Measurements from ENCODE around the gene ANKFN1. TPM values are rescaled to one million over a fixed set of nuclear protein-coding genes. Genes with fewer than 3 reads are reported as not detected.

ANKFN1 gene
- total and polyA plus RNA-seq, 10 of the 15 experiments (the other 5 are each of a cell fraction or from before 2014, with no cell fraction given) = 0.19 TPM; not detected in 9

GRCh38 chr17:56244268-56244890 lies 91.1 kb downstream of the ANKFN1 start:
- H3K36me3 ChIP-seq (ENCODE audit: control insufficient read depth in 2 of 2, insufficient read depth in 2 of 2, low read length in 1 of 2) = no peaks in the 10 kb centered on the region
- H3K27me3 ChIP-seq (replicated peaks in 1 of 2; ENCODE audit: control insufficient read depth in 2 of 2, insufficient read depth in 2 of 2, low read length in 1 of 2) = no peaks in the 10 kb centered on the region; a peak in 1 of 4 replicates
- ChIA-PET CTCF (no interaction called here), POLR2A (no interaction called here), RAD21 (ENCODE audit: unreplicated experiment) (no interaction called here), SMC1A (ENCODE audit: uncharacterized antibody, unreplicated experiment) (interaction anchor here (0.6 kb wide), 1 partner anchor 367 kb away, joined by 5 read pairs; no protein-coding TSS in a partner anchor)
- H2AFZ ChIP-seq (ENCODE audit: control insufficient read depth, low read depth, low read length) = no peak overlapping the region
- no peaks in the 10 kb centered on the region for H4K20me1 ChIP-seq (ENCODE audit: control insufficient read depth, insufficient read depth)
- intact Hi-C loops (cut with micrococcal nuclease; ENCODE audit: unreplicated experiment) (no loop called here), in situ Hi-C loops (cut with MboI) (no loop called here)
- 28% methylated on average over 2 of the region's 2 CpGs for WGBS (ENCODE audit: insufficient coverage, insufficient replicate concordance, low lambda C conversion rate, missing lambda C conversion rate)
- no peak overlapping the region for H3K4me3 ChIP-seq
- BruUV-seq (replicated peaks) = no TSS peak
- no peak overlapping the region for H3K27ac ChIP-seq (ENCODE audit: control insufficient read depth, insufficient read depth)
- no peaks in the 10 kb centered on the region for H3K9me3 ChIP-seq (replicated peaks; ENCODE audit: control insufficient read depth, insufficient read depth, low read length)
- no peak for FAIRE-seq
- no peak for TF ChIP-seq IRF3 (IDR thresholded peaks at IDR 0.05)
- no peak for TF ChIP-seq BMI1 (IDR thresholded peaks at IDR 0.05; ENCODE audit: borderline replicate concordance)
- no peak for TF ChIP-seq SREBF2 (IDR thresholded peaks at IDR 0.05; ENCODE audit: low read length)
- no peak for TF ChIP-seq CREM (IDR thresholded peaks at IDR 0.05; ENCODE audit: low read depth)
- TF ChIP-seq RB1 (IDR thresholded peaks at IDR 0.05; ENCODE audit: borderline replicate concordance) = no peak
- TF ChIP-seq NKRF (conservative IDR thresholded peaks at IDR 0.05) = no peak
- no peak for TF ChIP-seq USF2 (IDR thresholded peaks at IDR 0.05; ENCODE audit: borderline replicate concordance, low read depth, low read length)
- no peak for TF ChIP-seq MAX (IDR thresholded peaks at IDR 0.05; ENCODE audit: low read depth, low read length)
- TF ChIP-seq FOXK2 (IDR thresholded peaks at IDR 0.05) = no peak
- TF ChIP-seq BCLAF1 (IDR thresholded peaks at IDR 0.05) = no peak
- TF ChIP-seq ETV6 (conservative IDR thresholded peaks at IDR 0.05 in 1 of 2, IDR thresholded peaks at IDR 0.05 in 1 of 2; ENCODE audit: borderline replicate concordance in 1 of 2, low read depth in 1 of 2) = no peak
- TF ChIP-seq POLR2AphosphoS5 (IDR thresholded peaks at IDR 0.05; ENCODE audit: low read length) = no peak
- no peaks in the 10 kb centered on the region for H3K4me1 ChIP-seq (ENCODE audit: control insufficient read depth, insufficient read depth, low read length)
- no peak overlapping the region for H3K9ac ChIP-seq (ENCODE audit: control insufficient read depth, insufficient read depth, low read length)
- no peaks in the 10 kb centered on the region for H3K79me2 ChIP-seq (ENCODE audit: control insufficient read depth, insufficient read depth, low read length)
- ATAC-seq = no peak
- no peak for DNase-seq (ENCODE audit: low read depth, low spot score)
- H3K4me2 ChIP-seq (ENCODE audit: control insufficient read depth, insufficient read depth) = no peak overlapping the region
